ENCODE results near the gene JPH2.
"Not testable (repeated sequence)": the region's sequence is repeated elsewhere in the genome, so short reads cannot be mapped to it uniquely, and the experiment has no call there.

The JPH2 gene

DNA sequence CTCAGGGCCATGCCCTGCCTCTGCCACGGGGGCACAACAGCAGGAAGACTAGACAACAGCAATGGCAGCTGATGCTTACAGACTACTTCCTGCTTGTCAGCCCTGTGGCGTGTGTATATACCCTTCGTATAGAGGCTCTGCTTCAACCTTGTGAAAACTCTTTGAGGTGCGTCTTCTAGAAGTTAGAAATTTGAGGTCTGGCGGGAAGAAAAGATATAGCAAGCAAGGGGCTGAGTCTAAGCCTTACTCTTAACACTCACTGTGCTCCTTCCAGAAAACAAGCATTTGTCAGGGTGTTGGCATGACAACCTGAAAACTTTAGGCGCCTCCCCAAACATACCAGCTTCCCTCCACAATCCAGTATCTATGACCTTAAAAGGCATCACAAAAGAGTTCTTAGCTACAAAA is 33.3 kb downstream of the JPH2 start:
- DNase-seq: no peak

GRCh38 chr20:44151621-44152416 is 35.2 kb downstream of the JPH2 start:
- no peak for DNase-seq

DNA sequence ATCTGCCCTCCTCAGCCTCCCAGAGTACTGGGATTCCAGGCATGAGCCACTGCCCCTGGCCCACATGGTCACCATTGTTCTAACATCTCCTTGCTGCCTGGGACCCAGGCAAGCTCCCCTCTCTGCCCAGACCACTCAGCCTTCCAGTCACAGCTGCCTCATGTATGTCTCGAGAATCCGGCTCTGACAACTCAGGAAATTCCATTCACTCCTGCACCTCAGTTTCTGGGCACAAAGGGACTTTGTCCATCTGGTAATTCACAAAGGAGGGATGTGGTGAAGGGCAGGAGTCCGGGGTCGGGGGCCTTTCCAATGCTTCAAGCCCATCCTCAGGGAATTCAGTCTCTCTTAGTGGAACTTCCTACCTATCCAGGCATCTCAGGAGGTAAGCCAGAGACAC is 40.7 kb downstream of the JPH2 start:
- DNase-seq: no peak

DNA sequence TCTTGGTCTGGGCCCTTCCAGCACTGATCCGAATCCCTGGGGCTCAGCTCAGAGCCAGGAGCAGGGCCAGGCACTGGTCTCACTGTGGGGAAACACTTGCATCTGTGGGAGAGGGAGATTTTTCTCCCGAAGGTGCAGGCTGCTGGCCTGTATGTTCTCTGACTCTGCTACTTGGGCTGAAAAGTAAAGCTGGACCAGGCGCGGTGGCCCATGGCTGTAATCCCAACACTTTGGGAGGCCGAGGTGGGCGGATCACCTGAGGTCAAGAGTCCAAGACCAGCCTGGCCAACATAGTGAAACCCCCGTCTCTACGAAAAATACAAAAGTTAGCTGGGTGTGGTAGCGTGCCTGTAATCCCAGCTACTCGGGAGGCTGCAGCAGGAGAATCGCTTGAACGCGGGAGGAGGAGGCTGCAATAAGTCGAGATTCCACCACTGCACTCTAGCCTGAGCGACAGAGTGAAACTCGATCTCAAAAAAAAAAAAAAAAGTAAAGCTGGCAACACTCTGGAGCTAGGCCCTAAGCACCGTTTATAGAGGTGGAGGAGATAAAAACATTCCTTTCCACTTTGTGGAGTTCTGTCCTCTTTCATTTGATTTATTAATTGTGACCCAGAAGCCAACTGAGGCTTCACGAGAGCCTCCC is 41.7 kb downstream of the JPH2 start:
- no peak for DNase-seq

GRCh38 chr20:44143936-44144335 is 43.1 kb downstream of the JPH2 start:
- DNase-seq: no peak

GRCh38 chr20:44142413-44142812 is 44.6 kb downstream of the JPH2 start:
- no peak for DNase-seq

DNA sequence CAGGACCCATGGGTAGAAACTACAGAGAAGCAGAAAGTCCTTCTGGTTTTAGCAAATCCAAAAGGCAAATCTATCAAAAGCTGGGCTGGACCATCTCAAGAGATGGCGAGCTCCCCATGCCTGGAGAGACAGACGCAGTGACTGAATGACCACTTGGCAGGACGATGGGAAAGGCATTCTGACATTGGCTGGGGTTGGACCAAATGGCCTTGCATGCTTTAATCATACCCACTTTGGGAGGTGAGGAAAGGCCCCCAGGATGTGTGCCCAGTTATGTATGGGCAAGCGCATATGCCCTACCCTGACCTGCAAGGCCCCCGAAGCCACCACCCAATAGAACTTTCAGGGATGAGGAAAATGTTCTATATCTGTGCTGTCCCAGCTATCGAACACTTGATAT is 45.1 kb downstream of the JPH2 start:
- no peak for DNase-seq

DNA sequence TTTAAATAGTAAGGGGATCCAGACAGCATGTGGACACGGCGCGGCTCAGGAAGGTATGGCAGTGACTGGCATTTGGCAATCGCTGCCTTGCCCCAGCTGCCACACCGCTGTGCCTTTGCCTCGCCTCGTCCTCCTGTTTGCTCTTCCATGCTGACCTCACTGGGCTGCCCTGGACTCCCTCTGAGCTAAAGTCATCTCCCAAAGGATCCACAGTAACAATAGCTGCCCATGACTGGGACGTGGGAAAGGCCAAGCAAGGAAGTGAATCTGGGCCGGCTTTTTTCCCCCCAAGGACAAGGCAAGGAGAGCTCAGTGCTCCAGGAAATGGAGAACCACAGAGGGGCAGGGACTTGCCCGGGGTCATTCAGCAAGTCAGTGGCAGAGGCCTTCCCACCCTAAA is 48.1 kb downstream of the JPH2 start:
- no peak for DNase-seq

DNA sequence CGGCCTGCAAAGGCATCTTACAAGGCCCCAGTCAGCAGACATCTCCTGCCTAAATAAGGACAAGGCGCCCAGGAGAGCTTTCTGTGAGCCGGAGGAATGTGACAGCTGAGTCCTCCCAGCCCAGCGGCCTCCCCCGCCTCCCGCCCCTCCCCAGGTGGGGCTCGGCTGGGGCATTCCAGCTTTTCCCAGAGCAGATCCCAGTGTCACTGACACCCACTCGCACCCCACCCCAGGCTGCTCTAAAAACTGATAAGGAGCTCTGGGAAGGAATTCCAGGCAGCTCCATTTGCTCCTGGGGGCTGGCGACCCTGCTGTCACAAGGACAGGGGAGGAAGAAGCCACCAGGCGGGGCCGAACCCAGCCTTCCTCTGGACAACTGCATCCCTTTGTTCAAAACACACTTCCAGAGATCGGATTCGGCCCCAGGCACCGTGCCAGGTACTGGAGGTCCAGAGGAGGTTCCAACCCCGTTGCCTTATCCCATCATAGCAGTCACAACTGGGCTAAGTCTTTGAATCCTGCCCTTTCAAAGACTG is 49.7 kb downstream of the JPH2 start:
- no peak for DNase-seq

DNA sequence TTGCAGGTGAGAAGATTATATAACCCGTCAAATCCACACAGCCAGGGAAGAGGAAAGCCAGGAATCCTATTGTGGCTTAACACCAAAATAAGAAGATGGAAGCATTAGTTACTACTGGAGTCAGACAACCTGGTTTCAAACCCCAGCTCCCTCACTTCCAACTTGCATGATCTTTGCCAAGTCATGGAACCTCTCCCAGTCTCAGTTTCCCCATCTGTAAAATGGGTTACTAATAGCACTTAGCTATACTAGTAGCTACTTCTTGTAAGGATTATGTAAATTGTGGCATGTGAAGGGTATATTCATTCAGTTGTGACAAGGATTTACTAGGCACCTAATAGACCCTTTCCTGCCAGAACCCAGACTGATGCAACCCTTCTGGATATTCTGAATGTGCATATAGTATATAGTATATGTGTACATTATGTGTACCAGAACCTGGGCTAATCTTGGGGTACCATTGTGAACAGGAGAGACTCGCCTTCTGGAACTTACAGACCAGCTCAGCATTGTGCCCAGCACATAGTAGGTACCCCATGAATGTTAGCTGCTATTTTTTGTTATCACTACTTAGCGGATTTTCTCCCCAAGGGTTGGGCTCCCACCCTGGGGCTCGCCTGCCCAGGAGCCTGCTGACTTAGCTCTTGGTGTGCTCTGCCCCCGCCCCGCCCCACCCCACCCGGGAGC is 50.3 kb downstream of the JPH2 start:
- DNase-seq: no peak

DNA sequence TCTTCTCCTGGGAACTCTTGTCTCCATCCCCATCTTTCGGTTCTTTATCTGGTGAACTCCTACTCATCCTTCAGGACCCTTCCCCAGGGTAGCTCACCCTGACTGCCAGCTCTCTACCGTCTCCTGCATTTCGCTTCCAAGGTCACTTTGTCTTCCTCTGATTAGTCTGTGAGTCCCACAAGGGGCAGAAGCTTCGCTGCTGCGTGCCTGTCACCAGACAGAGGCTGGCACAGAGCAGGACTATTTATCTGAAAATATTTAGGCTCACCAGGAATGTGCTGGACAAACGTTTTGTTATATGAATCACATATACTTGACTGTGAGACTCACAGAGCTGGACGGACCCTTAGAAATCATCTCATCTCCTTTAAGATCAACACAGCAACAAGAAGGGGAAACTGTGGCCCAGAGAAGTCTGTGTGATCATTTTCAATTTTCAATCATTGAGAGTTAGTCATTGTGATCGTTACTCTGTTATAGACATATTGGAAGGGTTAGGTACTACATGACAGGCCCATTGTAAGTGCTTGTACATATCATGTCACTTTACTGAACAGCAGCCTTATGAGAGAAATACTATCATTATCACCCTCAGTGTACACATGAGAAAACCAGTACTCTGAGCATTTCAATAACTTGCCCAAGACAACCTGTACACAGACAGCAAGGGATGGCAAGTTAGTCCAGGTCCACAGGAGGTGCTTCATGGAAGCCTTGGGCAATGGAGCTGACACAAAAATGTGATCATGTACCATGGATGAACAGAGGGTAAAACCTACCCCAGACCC is 51.4 kb downstream of the JPH2 start:
- no peak for DNase-seq

- DNase-seq: no peak
Measured at GRCh38 chr20:44135012-44135412, 52.0 kb downstream of the JPH2 start.

DNA sequence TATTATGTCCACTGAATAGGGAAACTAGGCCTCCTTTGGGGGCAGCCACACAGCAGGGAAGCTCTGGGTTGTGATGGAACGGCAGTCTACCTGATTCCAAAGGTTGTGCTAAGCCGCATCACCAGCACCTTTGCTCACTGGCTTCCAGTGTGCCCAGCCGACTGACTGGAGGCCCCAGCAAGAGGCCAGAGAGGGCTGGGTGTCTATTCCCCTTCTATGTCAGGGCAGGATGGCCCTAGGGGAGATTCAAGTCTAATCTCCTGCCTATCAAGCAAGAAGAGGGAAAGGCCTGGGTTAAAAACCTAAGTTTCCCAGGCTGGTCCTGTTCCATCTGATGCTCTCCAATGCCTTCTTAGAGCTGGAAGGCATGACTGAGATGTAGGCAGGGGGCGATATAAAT is 53.6 kb downstream of the JPH2 start:
- DNase-seq: no peak

DNA sequence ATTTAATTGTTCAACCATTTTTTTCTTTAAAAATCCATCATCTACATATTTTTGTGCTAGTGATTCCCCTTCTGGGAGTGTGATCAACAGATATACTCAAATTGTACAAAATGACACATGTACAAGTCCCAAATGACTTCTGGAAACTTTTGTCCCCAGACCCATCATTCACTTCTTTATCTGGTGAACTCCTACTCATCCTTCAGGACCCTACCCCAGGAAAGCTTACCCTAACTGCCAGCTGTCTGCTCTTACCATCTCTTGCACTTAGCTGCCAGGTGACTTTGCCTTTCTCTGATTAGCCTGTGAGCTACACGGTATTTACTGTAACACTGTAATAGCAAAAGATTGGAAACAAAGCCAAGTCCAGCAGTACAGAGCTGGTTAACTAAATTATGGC is 55.3 kb downstream of the JPH2 start:
- DNase-seq: no peak

- DNase-seq: no peak
Measured at GRCh38 chr20:44129911-44130718, 56.9 kb downstream of the JPH2 start.

DNA sequence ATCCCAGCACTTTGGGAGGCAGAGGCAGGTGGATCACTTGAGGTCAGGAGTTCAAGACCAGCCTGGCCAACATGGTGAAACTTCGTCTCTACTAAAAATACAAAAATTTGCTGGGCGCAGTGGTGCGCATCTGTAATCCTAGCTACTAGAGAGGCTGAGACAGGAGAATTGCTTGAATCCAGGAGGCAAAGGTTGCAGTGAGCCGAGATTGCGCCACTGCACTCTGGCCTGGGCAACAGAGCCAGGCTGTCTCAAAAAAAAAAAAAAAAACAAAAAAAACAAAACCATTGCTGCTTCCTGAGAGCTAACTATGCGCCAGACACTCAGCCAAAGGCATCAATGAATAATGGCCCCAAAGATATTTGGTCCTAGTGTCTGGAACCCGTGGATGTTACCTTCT is 57.7 kb downstream of the JPH2 start:
- not testable (repeated sequence) for DNase-seq

DNA sequence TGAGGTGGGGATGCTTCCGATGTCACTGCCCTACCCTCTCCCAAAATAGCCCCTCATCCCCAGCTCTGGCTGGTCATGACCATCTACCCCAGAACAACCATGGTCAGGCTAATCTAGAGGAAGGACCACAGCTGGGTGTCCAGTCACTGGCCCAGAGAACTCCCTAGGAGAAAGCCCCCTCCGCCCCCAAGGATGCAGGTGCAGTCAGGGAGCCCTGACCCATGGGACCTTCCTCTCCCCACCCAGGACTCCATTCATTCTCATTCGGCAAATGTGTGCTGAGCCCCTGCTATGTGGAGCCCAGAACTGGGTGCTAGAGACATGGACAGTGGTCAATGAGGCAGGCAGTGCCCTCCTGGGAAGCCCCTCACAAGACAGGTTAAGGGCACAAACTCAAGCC is 60.5 kb downstream of the JPH2 start:
- DNase-seq: no peak

GRCh38 chr20:44125332-44126127 is 61.5 kb downstream of the JPH2 start:
- DNase-seq: no peak

GRCh38 chr20:44123874-44124535 is 63.0 kb downstream of the JPH2 start:
- no peak for DNase-seq

- DNase-seq: no peak
Measured at GRCh38 chr20:44123251-44123650, 63.7 kb downstream of the JPH2 start.
